Measurements from ENCODE around the gene MPIG6B.

Gene MPIG6B

DNA sequence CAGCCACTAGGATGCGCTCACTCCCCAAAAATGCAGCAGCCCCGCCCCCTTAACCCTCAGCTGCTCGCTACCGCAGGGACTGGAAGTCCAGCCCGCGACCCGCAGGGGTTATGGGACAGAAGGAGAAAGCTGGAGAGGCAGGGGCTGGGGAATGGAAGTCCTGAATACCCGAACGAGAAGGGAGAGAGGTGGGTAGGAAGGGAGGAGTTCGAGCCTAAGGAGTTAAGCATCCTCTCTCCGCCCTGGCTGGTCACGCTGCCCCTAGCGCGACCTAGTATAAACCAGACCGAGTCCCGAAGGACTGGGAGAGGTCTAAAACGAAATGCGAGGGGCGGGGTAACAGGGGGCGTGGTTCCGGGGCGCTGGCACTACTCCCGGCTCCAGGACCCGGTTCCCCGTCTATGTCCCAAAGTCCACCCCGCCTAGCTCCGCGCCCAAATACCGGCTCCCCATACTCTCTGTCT, 6.4 kb downstream of the MPIG6B start (continued):
- TF ChIP-seq, protein P1, sequence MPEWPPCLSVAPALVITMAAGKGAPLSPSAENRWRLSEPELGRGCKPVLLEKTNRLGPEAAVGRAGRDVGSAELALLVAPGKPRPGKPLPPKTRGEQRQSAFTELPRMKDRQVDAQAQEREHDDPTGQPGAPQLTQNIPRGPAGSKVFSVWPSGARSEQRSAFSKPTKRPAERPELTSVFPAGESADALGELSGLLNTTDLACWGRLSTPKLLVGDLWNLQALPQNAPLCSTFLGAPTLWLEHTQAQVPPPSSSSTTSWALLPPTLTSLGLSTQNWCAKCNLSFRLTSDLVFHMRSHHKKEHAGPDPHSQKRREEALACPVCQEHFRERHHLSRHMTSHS (tag by site-specific recombination; IDR thresholded peaks at IDR 0.05) = no peak
- TF ChIP-seq ZNF558 (tag by site-specific recombination; IDR thresholded peaks at IDR 0.05) (no peak), ZNF248 (tag by site-specific recombination; IDR thresholded peaks at IDR 0.05) (no peak), ZNF37A (tag by site-specific recombination; IDR thresholded peaks at IDR 0.05) (no peak), ZSCAN30 (tag by site-specific recombination; IDR thresholded peaks at IDR 0.05) (0 out of 2 replicates have a peak, but pooled peaks have one; percentile 19), MEIS1 (CRISPR knock-in tag; IDR thresholded peaks at IDR 0.05; ENCODE audit: borderline replicate concordance) (no peak), ZNF585B (tag by site-specific recombination; IDR thresholded peaks at IDR 0.05) (no peak), ZNF624 (tag by site-specific recombination; IDR thresholded peaks at IDR 0.05) (no peak), ZFP41 (tag by site-specific recombination; IDR thresholded peaks at IDR 0.05; ENCODE audit: borderline replicate concordance) (no peak), MZF1 (tag by site-specific recombination; IDR thresholded peaks at IDR 0.05; ENCODE audit: borderline replicate concordance) (no peak), ZNF768 (tag by site-specific recombination; IDR thresholded peaks at IDR 0.05) (no peak), ZNF561 (tag by site-specific recombination; IDR thresholded peaks at IDR 0.05; ENCODE audit: borderline replicate concordance) (no peak), ZNF544 (tag by site-specific recombination; IDR thresholded peaks at IDR 0.05) (no peak), ZNF623 (tag by site-specific recombination; IDR thresholded peaks at IDR 0.05) (no peak), ZNF621 (tag by site-specific recombination; IDR thresholded peaks at IDR 0.05) (no peak), ZNF121 (tag by site-specific recombination; IDR thresholded peaks at IDR 0.05) (no peak), ZBTB20 (tag by site-specific recombination; IDR thresholded peaks at IDR 0.05) (peak; percentile 90; the same call in 1 of the 2 replicates), ZNF184 (tag by site-specific recombination; IDR thresholded peaks at IDR 0.05) (no peak), ZNF354C (tag by site-specific recombination; IDR thresholded peaks at IDR 0.05; ENCODE audit: borderline replicate concordance, low read depth) (no peak), ZNF596 (tag by site-specific recombination; IDR thresholded peaks at IDR 0.05) (no peak)
- TF ChIP-seq, protein P2, sequence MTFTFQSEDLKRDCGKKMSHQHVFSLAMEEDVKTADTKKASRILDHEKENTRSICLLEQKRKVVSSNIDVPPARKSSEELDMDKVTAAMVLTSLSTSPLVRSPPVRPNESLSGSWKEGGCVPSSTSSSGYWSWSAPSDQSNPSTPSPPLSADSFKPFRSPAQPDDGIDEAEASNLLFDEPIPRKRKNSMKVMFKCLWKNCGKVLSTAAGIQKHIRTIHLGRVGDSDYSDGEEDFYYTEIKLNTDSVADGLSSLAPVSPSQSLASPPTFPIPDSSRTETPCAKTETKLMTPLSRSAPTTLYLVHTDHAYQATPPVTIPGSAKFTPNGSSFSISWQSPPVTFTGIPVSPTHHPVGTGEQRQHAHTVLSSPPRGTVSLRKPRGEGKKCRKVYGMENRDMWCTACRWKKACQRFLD (tag by site-specific recombination; IDR thresholded peaks at IDR 0.05) = no peak
- TF ChIP-seq, protein P3, sequence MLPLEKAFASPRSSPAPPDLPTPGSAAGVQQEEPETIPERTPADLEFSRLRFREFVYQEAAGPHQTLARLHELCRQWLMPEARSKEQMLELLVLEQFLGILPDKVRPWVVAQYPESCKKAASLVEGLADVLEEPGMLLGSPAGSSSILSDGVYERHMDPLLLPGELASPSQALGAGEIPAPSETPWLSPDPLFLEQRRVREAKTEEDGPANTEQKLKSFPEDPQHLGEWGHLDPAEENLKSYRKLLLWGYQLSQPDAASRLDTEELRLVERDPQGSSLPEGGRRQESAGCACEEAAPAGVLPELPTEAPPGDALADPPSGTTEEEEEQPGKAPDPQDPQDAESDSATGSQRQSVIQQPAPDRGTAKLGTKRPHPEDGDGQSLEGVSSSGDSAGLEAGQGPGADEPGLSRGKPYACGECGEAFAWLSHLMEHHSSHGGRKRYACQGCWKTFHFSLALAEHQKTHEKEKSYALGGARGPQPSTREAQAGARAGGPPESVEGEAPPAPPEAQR (tag by site-specific recombination; IDR thresholded peaks at IDR 0.05) = no peak
- TF ChIP-seq, protein P4, sequence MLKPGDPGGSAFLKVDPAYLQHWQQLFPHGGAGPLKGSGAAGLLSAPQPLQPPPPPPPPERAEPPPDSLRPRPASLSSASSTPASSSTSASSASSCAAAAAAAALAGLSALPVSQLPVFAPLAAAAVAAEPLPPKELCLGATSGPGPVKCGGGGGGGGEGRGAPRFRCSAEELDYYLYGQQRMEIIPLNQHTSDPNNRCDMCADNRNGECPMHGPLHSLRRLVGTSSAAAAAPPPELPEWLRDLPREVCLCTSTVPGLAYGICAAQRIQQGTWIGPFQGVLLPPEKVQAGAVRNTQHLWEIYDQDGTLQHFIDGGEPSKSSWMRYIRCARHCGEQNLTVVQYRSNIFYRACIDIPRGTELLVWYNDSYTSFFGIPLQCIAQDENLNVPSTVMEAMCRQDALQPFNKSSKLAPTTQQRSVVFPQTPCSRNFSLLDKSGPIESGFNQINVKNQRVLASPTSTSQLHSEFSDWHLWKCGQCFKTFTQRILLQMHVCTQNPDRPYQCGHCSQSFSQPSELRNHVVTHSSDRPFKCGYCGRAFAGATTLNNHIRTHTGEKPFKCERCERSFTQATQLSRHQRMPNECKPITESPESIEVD (tag by site-specific recombination; IDR thresholded peaks at IDR 0.05) = no peak
- TF ChIP-seq, protein P5, sequence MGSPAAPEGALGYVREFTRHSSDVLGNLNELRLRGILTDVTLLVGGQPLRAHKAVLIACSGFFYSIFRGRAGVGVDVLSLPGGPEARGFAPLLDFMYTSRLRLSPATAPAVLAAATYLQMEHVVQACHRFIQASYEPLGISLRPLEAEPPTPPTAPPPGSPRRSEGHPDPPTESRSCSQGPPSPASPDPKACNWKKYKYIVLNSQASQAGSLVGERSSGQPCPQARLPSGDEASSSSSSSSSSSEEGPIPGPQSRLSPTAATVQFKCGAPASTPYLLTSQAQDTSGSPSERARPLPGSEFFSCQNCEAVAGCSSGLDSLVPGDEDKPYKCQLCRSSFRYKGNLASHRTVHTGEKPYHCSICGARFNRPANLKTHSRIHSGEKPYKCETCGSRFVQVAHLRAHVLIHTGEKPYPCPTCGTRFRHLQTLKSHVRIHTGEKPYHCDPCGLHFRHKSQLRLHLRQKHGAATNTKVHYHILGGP (tag by site-specific recombination; IDR thresholded peaks at IDR 0.05) = no peak
- TF ChIP-seq, protein P6, sequence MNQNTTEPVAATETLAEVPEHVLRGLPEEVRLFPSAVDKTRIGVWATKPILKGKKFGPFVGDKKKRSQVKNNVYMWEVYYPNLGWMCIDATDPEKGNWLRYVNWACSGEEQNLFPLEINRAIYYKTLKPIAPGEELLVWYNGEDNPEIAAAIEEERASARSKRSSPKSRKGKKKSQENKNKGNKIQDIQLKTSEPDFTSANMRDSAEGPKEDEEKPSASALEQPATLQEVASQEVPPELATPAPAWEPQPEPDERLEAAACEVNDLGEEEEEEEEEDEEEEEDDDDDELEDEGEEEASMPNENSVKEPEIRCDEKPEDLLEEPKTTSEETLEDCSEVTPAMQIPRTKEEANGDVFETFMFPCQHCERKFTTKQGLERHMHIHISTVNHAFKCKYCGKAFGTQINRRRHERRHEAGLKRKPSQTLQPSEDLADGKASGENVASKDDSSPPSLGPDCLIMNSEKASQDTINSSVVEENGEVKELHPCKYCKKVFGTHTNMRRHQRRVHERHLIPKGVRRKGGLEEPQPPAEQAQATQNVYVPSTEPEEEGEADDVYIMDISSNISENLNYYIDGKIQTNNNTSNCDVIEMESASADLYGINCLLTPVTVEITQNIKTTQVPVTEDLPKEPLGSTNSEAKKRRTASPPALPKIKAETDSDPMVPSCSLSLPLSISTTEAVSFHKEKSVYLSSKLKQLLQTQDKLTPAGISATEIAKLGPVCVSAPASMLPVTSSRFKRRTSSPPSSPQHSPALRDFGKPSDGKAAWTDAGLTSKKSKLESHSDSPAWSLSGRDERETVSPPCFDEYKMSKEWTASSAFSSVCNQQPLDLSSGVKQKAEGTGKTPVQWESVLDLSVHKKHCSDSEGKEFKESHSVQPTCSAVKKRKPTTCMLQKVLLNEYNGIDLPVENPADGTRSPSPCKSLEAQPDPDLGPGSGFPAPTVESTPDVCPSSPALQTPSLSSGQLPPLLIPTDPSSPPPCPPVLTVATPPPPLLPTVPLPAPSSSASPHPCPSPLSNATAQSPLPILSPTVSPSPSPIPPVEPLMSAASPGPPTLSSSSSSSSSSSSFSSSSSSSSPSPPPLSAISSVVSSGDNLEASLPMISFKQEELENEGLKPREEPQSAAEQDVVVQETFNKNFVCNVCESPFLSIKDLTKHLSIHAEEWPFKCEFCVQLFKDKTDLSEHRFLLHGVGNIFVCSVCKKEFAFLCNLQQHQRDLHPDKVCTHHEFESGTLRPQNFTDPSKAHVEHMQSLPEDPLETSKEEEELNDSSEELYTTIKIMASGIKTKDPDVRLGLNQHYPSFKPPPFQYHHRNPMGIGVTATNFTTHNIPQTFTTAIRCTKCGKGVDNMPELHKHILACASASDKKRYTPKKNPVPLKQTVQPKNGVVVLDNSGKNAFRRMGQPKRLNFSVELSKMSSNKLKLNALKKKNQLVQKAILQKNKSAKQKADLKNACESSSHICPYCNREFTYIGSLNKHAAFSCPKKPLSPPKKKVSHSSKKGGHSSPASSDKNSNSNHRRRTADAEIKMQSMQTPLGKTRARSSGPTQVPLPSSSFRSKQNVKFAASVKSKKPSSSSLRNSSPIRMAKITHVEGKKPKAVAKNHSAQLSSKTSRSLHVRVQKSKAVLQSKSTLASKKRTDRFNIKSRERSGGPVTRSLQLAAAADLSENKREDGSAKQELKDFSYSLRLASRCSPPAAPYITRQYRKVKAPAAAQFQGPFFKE (tag by site-specific recombination; IDR thresholded peaks at IDR 0.05; ENCODE audit: borderline replicate concordance) = no peak
- TF ChIP-seq, protein P7, sequence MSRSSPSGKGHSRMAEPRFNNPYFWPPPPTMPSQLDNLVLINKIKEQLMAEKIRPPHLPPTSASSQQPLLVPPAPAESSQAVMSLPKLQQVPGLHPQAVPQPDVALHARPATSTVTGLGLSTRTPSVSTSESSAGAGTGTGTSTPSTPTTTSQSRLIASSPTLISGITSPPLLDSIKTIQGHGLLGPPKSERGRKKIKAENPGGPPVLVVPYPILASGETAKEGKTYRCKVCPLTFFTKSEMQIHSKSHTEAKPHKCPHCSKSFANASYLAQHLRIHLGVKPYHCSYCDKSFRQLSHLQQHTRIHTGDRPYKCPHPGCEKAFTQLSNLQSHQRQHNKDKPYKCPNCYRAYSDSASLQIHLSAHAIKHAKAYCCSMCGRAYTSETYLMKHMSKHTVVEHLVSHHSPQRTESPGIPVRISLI (tag by site-specific recombination; IDR thresholded peaks at IDR 0.05) = no peak
